SK-N-SH (cell line): Measurements from ENCODE around the gene CEP112. TPM values are rescaled to one million over a fixed set of nuclear protein-coding genes. Genes with fewer than 3 reads are reported as not detected.

Source experiments
- CTCF ChIA-PET: fragments of 300-600, 350-600 bp; formaldehyde crosslinking; extraction: SDS; loops from one replicate; lab custom pipeline; 2021; lab: Yijun Ruan, JAX
- POLR2A ChIA-PET: fragments of 350-600 bp; sonication (Branson Sonifier 250); formaldehyde crosslinking; extraction: SDS; loops from one replicate; lab custom pipeline; 2020; ENCODE audit warnings: antibody characterized with exemption, inconsistent platforms; lab: Yijun Ruan, JAX
- DNase-seq: peaks from one replicate; pipeline ENCODE4 v3.0.0; 2012
- H2AFZ ChIP-seq: fragments of 200-600 bp; sonication (generic); 2 replicates; pipeline ENCODE4 v1.8.1; 2016; ENCODE audit warnings: antibody characterized with exemption, mild to moderate bottlenecking, low read depth
- H3F3A ChIP-seq: fragments of 200-600 bp; sonication (generic); replicated peaks from 2 replicates; pipeline ENCODE3; 2016; ENCODE audit warnings: antibody characterized with exemption, mild to moderate bottlenecking; ENCODE audit not compliant: insufficient read depth
- H3K27ac ChIP-seq, 2 experiments: fragments of 200-500 bp in 1 of 2; fragments of 200-600 bp in 1 of 2; sonication (Bioruptor generic) in 1 of 2; sonication (generic), shearing (Covaris generic) in 1 of 2; 2 replicates each; pipeline versions ENCODE4 v1.5.1 to v1.6.1; 2014 to 2016; ENCODE audit warnings: low read depth in 2 of 2, inconsistent platforms in 1 of 2, low read length in 1 of 2, mild to moderate bottlenecking in 1 of 2, mixed read lengths in 1 of 2
- H3K27me3 ChIP-seq: fragments of 200-600 bp; sonication (generic), shearing (Covaris generic); 2 replicates; pipeline ENCODE4 v1.6.1; 2016; ENCODE audit warnings: mixed run types; ENCODE audit not compliant: insufficient read depth
- H3K36me3 ChIP-seq, 2 experiments: fragments of 200-500 bp in 1 of 2; fragments of 200-600 bp in 1 of 2; sonication (Bioruptor generic) in 1 of 2; sonication (generic) in 1 of 2; replicated peaks in 1 of 2; 2 replicates each; pipeline versions ENCODE3 to v1.5.1; 2014 to 2016; ENCODE audit warnings: low read length in 1 of 2, mild to moderate bottlenecking in 1 of 2; ENCODE audit not compliant: insufficient read depth in 2 of 2, control insufficient read depth in 1 of 2
- H3K4me1 ChIP-seq, 2 experiments: fragments of 200-500 bp in 1 of 2; fragments of 200-600 bp in 1 of 2; sonication (Bioruptor generic) in 1 of 2; sonication (generic), shearing (Covaris generic) in 1 of 2; 2 replicates each; pipeline versions ENCODE4 v1.5.1 to v1.6.1; 2014 to 2016; ENCODE audit warnings: low read depth in 1 of 2, low read length in 1 of 2, mixed run types in 1 of 2; ENCODE audit not compliant: insufficient read depth in 2 of 2, control insufficient read depth in 1 of 2
- H3K4me2 ChIP-seq: fragments of 200-600 bp; sonication (generic), shearing (Covaris generic); 2 replicates; pipeline ENCODE4 v1.6.1; 2017; ENCODE audit warnings: mixed run types
- H3K4me3 ChIP-seq, 2 experiments: fragments of 200-500 bp in 1 of 2; fragments of 200-600 bp in 1 of 2; sonication (Bioruptor generic) in 1 of 2; sonication (generic), shearing (Covaris generic) in 1 of 2; 2 replicates each; pipeline versions ENCODE4 v1.5.1 to v1.8.1; 2014 to 2016; ENCODE audit warnings: low read depth in 2 of 2, inconsistent platforms in 1 of 2, low read length in 1 of 2, mild to moderate bottlenecking in 1 of 2, mixed read lengths in 1 of 2, moderate library complexity in 1 of 2
- H3K79me2 ChIP-seq: fragments of 200-600 bp; sonication (generic); 2 replicates; pipeline ENCODE4 v1.8.1; 2017; ENCODE audit warnings: mild to moderate bottlenecking; ENCODE audit not compliant: insufficient read depth
- H3K9ac ChIP-seq: fragments of 200-600 bp; sonication (generic); 2 replicates; pipeline ENCODE4 v1.6.1; 2017; ENCODE audit warnings: mixed run types
- H3K9me2 ChIP-seq: fragments of 200-600 bp; sonication (generic); 2 replicates; pipeline ENCODE4 v1.6.1; 2017; ENCODE audit warnings: mixed run types
- H3K9me3 ChIP-seq: fragments of 200-600 bp; sonication (generic); 2 replicates; pipeline ENCODE4 v1.6.1; 2017; ENCODE audit warnings: mixed run types, mild to moderate bottlenecking, moderate library complexity
- H4K20me1 ChIP-seq: fragments of 200-600 bp; sonication (generic); 2 replicates; pipeline ENCODE4 v1.6.1; 2017; ENCODE audit warnings: mild to moderate bottlenecking, mixed run types; ENCODE audit not compliant: insufficient read depth
- CHD2 ChIP-seq: fragments of 150-350 bp; IDR thresholded peaks from 2 replicates; pipeline ENCODE4 v1.6.1; 2018; ENCODE audit warnings: low read length; ENCODE audit not compliant: partially characterized antibody
- EP300 ChIP-seq, 2 experiments: IDR thresholded peaks; 2 replicates each; pipeline versions ENCODE4 v1.4.0 to v1.6.1; 2012; ENCODE audit warnings: borderline replicate concordance in 1 of 2, low read depth in 1 of 2, low read length in 1 of 2
- EZH2phosphoT487 ChIP-seq: fragments of 200-600 bp; sonication (generic); IDR thresholded peaks from 2 replicates; pipeline ENCODE4 v1.6.1; 2017; ENCODE audit warnings: low read depth, mixed run types, mild to moderate bottlenecking, antibody characterized with exemption, moderate library complexity, borderline replicate concordance
- FOXM1 ChIP-seq: IDR thresholded peaks from 2 replicates; pipeline ENCODE4 v1.4.0; 2012; ENCODE audit warnings: low read depth, mild to moderate bottlenecking
- GABPA ChIP-seq: IDR thresholded peaks from 2 replicates; pipeline ENCODE4 v1.4.0; 2012; ENCODE audit warnings: low read depth, mild to moderate bottlenecking
- GATA2 ChIP-seq: sonication (generic); formaldehyde crosslinking; IDR thresholded peaks from 2 replicates; pipeline ENCODE4 v1.5.0; 2020; ENCODE audit warnings: mild to moderate bottlenecking, missing genetic modification reagents
- IRF3 ChIP-seq: fragments of 150-350 bp; IDR thresholded peaks from 2 replicates; pipeline ENCODE4 v1.6.1; 2016; ENCODE audit warnings: mild to moderate bottlenecking, low read depth, low read length
- JUND ChIP-seq: IDR thresholded peaks from 2 replicates; pipeline ENCODE4 v1.4.0; 2012
- MAX ChIP-seq: IDR thresholded peaks from 2 replicates; pipeline ENCODE4 v1.4.0; 2012; ENCODE audit warnings: low read depth
- MEF2A ChIP-seq: IDR thresholded peaks from 2 replicates; pipeline ENCODE4 v1.4.0; 2012; ENCODE audit warnings: low read depth, borderline replicate concordance
- NRF1 ChIP-seq: IDR thresholded peaks from 2 replicates; pipeline ENCODE4 v1.6.1; 2012; ENCODE audit warnings: low read depth, mild to moderate bottlenecking, low read length
- PBX3 ChIP-seq: IDR thresholded peaks from 2 replicates; pipeline ENCODE4; 2012
- POLR2AphosphoS5 ChIP-seq: IDR thresholded peaks from 2 replicates; pipeline ENCODE4 v1.6.1; 2012; ENCODE audit warnings: low read depth, low read length
- RAD21 ChIP-seq: IDR thresholded peaks from 2 replicates; pipeline ENCODE4 v1.6.1; 2012; ENCODE audit warnings: mild to moderate bottlenecking, low read length
- RFX5 ChIP-seq: IDR thresholded peaks from 2 replicates; pipeline ENCODE4 v1.6.1; 2012; ENCODE audit warnings: mild to moderate bottlenecking, improper control_type of control experiment, low read length
- RXRA ChIP-seq: IDR thresholded peaks from 2 replicates; pipeline ENCODE4 v1.4.0; 2012; ENCODE audit warnings: low read depth, mild to moderate bottlenecking, borderline replicate concordance
- SMC3 ChIP-seq: IDR thresholded peaks from 2 replicates; pipeline ENCODE4 v1.6.1; 2012; ENCODE audit warnings: low read depth, low read length, improper control_type of control experiment
- TAF1 ChIP-seq: IDR thresholded peaks from 2 replicates; pipeline ENCODE4 v1.6.1; 2012; ENCODE audit warnings: low read depth, mild to moderate bottlenecking, low read length, moderate library complexity, borderline replicate concordance
- TCF12 ChIP-seq: IDR thresholded peaks from 2 replicates; pipeline ENCODE4 v1.4.0; 2012
- USF1 ChIP-seq: IDR thresholded peaks from 2 replicates; pipeline ENCODE4 v1.4.0; 2012; ENCODE audit warnings: low read depth, borderline replicate concordance
- USF2 ChIP-seq: fragments of 150-350 bp; IDR thresholded peaks from 2 replicates; pipeline ENCODE4 v1.6.1; 2017; ENCODE audit warnings: antibody characterized with exemption, low read length, low read depth, borderline replicate concordance
- YY1 ChIP-seq: IDR thresholded peaks from 2 replicates; pipeline ENCODE4 v1.4.0; 2012; ENCODE audit warnings: low read depth, mild to moderate bottlenecking
- WGBS: methylation state at CpG from one replicate; pipeline ENCODE4 v1.1.6; 2017; ENCODE audit warnings: low lambda C conversion rate; 5-methylcytosine and 5-hydroxymethylcytosine counted together
- polyA plus RNA-seq, 3 experiments: library from polyadenylated mRNA; depleted of rRNA; stranded (reverse); fragments of >200 nt; gene quantifications; 2 replicates each; pipeline ENCODE4 v1.2.3, GENCODE V29; 2012

Gene CEP112
- polyA plus RNA-seq, 1 of the 3 experiments (the other 2 are of a cell fraction): 7.9 TPM

- no peaks in the 10 kb centered on the region for H3K36me3 ChIP-seq
- H3K9ac ChIP-seq: no peak overlapping the region
- TF ChIP-seq JUND: no peak
- no peak for TF ChIP-seq SMC3
- TF ChIP-seq USF2: no peak
- TF ChIP-seq GATA2 (CRISPR knock-in tag): no peak
- no peak for TF ChIP-seq IRF3
- TF ChIP-seq CHD2: no peak
- TF ChIP-seq PBX3: no peak
- TF ChIP-seq NRF1: no peak
- 0 out of 2 replicates have a peak, but pooled peaks cover 4% of the 10 kb centered on the region for H3K9me2 ChIP-seq
- ChIA-PET CTCF (no interaction called here), POLR2A (no interaction called here)
- H4K20me1 ChIP-seq: no peaks in the 10 kb centered on the region
- 94% methylated on average over 3 of the region's 3 CpGs for WGBS
- H3F3A ChIP-seq: no peaks in the 10 kb centered on the region
- H3K4me3 ChIP-seq: no peak overlapping the region
- no peak overlapping the region for H2AFZ ChIP-seq
- H3K79me2 ChIP-seq: no peaks in the 10 kb centered on the region
- no peaks in the 10 kb centered on the region for H3K27me3 ChIP-seq
- no peak overlapping the region for H3K4me2 ChIP-seq
- H3K27ac ChIP-seq: no peak overlapping the region
- no peak for DNase-seq
- H3K9me3 ChIP-seq: no peaks in the 10 kb centered on the region
- H3K4me1 ChIP-seq: no peaks in the 10 kb centered on the region
Observed at GRCh38 chr17:66037221-66037620, 154.7 kb downstream of the CEP112 start.

GRCh38 chr17:66032082-66032712 lies 159.7 kb downstream of the CEP112 start:
- 92% methylated on average over 2 of the region's 2 CpGs for WGBS
- Histone ChIP-seq H3K27ac (no peak overlapping the region), H3K9ac (no peak overlapping the region), H3K4me3 (no peak overlapping the region), H3K4me2 (no peak overlapping the region)
- CTCF ChIA-PET: no interaction called here
- POLR2A ChIA-PET: no interaction called here
- TF ChIP-seq MEF2A (no peak), SMC3 (no peak), EP300 (IDR thresholded peaks at IDR 0.05; ENCODE audit: borderline replicate concordance in 1 of 2, low read depth in 1 of 2, low read length in 1 of 2) (no peak), TAF1 (no peak), IRF3 (no peak), MAX (no peak), USF2 (no peak), GATA2 (CRISPR knock-in tag) (no peak), USF1 (no peak), RFX5 (no peak), RXRA (no peak), POLR2AphosphoS5 (no peak), GABPA (no peak), EZH2phosphoT487 (no peak), RAD21 (no peak), FOXM1 (no peak), YY1 (no peak), TCF12 (no peak), NRF1 (no peak)
- TF ChIP-seq, all 33 proteins: peak for 0
- Histone ChIP-seq H3K79me2 (no peaks in the 10 kb centered on the region), H3K9me2 (no peaks in the 10 kb centered on the region), H3K4me1 (no peaks in the 10 kb centered on the region), H2AFZ (no peak overlapping the region), H4K20me1 (no peaks in the 10 kb centered on the region), H3F3A (no peaks in the 10 kb centered on the region), H3K36me3 (peaks cover 0 to 4% of the 10 kb centered on the region in 2 experiments), H3K9me3 (no peaks in the 10 kb centered on the region), H3K27me3 (no peaks in the 10 kb centered on the region)
- no peak for DNase-seq
